HG03442 (cell line): ENCODE data around the gene EBF4.
"Not testable (repeated sequence)": the region's sequence is repeated elsewhere in the genome, so short reads cannot be mapped to it uniquely, and the experiment has no call there.

Experiments
- ATAC-seq: cut with Tn5 transposase; IDR thresholded peaks from one replicate; pipeline ENCODE4 v1.9.1; 2021; ENCODE audit warnings: mild to moderate bottlenecking, moderate library complexity; ENCODE audit not compliant: unreplicated experiment

The EBF4 gene

DNA sequence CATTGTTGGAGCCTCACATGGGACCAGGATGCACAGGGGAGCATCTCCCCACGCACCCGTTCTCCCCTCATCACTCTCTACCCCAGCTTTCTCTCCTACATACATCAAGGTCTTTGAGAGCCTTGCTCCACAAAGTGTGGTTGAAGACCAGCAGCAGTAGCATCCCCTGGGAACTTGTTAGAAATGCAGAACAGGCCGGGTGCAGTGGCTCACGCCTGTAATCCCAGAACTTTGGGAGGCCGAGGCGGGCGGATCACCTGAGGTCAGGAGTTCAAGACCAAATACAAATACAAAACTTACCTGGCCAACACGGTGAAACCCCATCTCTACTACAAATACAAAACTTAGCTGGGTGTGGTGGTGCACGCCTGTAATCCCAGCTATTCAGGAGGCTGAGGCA, 115.3 kb downstream of the EBF4 start:
- not testable (repeated sequence) for ATAC-seq

DNA sequence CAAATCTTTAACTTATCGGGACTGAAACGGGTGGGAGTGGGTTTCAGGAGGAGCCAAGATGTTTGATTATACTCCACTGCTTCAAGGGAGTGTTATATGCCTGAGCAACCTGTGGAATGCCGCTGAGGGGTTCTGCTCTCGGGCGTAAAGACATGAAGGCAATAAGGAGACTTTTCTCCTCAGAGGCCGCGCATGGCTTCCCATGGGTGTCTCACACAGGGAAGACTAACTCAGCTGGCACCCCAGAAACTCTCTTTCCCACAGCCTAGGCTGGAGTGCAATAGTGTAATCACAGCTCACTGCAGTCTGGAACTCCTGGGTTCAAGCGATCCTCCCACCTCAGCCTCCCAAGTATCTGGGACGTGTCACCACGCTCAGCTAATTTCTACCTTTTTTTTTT, 117.1 kb downstream of the EBF4 start:
- no peak for ATAC-seq
